Activated T-cell treated with anti-CD3 and anti-CD28 coated beads for 24 hours (primary cell): Measurements from ENCODE around the gene TNFRSF6B.

Experiments used
- DNase-seq: peaks from one replicate; pipeline ENCODE4 v3.0.0-alpha.2; 2020; ENCODE audit warnings: low read depth

TNFRSF6B gene

GRCh38 chr20:63686492-63687321 is 9.7 kb upstream of the TNFRSF6B start:
- DNase-seq, result no peak

- no peak for DNase-seq
Observed at GRCh38 chr20:63687419-63688178, 8.9 kb upstream of the TNFRSF6B start.

GRCh38 chr20:63688228-63689045 is 8.0 kb upstream of the TNFRSF6B start:
- DNase-seq, result no peak

DNA sequence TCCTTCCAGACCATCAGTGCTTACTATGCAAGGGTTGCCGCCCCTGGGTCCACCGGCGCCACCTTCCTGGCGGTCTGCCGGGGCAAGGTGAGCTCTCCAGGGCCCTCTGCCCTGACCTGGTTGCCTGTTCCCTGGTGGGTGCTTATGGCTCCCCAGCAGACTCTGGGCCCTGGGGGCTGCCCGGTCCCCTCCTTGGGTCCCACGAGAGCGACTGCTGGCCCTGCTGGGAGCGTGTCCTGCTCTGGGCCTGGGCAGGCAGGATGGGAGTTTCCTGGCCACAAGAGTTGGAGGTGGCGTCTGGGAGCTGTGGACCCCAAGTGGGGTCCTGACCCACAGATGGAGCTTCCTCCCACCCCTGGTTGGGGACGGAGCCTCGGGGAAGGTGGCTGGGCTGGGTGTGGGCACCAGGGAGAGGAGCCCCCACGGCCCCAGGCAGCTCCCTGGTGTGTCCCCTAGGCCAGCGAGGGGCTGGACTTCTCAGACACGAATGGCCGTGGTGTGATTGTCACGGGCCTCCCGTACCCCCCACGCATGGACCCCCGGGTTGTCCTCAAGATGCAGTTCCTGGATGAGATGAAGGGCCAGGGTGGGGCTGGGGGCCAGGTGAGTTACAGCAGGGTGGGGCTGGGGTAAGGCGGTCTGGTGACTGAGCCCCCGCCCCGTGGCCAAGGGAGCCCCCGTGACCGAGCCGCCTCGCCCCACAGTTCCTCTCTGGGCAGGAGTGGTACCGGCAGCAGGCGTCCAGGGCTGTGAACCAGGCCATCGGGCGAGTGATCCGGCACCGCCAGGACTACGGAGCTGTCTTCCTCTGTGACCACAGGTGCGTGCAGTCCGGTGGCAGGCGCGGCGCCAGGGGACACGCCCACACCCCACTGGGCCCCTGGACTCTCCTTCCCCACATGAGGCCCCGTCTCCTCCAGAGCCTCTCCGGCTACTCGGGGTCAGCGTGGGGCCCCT is 7.1 kb upstream of the TNFRSF6B start:
- DNase-seq, result no peak

DNA sequence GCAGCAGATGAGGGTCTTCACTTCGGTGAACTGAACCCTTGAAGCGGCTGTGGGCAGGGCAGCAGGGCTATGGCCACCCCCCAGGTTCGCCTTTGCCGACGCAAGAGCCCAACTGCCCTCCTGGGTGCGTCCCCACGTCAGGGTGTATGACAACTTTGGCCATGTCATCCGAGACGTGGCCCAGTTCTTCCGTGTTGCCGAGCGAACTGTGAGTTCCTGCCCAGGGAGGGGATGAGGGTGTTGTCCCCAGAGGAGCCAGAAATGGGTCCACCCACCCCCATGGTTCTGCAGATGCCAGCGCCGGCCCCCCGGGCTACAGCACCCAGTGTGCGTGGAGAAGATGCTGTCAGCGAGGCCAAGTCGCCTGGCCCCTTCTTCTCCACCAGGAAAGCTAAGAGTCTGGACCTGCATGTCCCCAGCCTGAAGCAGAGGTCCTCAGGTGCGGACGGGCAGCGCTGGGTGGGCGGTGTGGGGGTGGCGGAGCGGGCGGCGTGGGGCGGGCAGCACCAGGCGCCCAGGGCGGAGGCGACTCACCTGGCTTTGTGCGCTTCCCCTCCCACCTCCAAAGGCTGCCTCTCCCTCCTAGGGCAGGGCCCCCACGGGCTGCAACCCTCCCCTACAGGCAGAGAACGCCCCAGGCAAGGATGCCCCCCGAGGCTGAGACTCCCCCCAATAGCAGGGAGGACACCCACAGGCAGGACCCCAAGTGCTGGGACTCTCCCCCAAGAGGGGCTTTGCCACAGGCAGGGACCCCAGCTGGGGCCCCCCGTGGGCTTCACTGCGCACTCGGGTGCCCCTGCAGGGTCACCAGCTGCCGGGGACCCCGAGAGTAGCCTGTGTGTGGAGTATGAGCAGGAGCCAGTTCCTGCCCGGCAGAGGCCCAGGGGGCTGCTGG is 6.2 kb upstream of the TNFRSF6B start:
- DNase-seq, result no peak

- DNase-seq, result no peak
Observed at GRCh38 chr20:63690898-63691710, 5.3 kb upstream of the TNFRSF6B start.

GRCh38 chr20:63691711-63692435 is 4.6 kb upstream of the TNFRSF6B start:
- no peak for DNase-seq

DNA sequence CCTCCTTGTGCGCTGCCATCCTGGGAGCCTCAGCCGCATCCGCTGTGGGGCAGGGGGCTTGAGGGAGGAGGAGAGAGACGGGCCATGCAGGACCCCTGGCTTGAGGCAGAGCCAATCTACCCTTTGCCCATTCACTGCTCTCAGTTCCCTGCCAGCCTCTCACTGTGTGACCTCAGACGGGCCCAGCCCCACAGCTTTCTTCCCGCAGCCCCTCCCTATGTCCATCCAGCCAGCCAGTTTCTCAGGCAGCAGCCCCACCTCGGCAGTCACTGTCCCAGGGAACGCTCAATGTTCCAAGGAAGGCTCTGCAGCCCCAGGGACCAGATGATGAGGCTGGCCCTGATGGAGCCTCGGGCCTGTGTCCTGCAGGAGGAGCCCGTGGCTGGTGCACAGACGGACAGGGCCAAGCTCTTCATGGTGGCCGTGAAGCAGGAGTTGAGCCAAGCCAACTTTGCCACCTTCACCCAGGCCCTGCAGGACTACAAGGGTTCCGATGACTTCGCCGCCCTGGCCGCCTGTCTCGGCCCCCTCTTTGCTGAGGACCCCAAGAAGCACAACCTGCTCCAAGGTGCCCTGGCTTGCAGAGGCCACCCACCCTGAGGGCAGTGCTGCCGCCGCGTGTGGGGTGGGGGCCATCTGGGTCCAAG is 3.9 kb upstream of the TNFRSF6B start:
- DNase-seq, result no peak

DNA sequence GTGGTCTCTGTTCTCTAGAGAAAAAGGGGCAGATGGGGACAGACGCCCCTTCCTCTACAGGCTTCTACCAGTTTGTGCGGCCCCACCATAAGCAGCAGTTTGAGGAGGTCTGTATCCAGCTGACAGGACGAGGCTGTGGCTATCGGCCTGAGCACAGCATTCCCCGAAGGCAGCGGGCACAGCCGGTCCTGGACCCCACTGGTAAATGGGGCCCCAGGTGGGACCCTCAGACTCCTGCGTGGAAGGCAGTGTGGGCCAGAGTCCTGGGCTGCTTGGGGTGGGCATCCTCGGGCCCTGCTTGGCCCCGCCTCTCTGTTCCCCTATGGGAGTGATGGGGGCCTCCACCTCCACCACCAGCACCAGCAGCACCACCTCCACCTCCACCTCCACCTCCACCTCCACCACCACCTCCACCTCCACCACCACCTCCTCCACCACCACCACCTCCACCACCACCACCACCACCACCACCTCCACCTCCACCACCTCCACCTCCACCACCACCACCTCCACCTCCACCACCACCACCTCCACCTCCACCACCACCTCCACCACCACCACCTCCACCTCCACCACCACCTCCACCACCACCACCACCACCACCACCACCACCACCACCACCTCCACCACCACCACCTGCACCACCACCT is 3.2 kb upstream of the TNFRSF6B start:
- DNase-seq, result no peak

DNA sequence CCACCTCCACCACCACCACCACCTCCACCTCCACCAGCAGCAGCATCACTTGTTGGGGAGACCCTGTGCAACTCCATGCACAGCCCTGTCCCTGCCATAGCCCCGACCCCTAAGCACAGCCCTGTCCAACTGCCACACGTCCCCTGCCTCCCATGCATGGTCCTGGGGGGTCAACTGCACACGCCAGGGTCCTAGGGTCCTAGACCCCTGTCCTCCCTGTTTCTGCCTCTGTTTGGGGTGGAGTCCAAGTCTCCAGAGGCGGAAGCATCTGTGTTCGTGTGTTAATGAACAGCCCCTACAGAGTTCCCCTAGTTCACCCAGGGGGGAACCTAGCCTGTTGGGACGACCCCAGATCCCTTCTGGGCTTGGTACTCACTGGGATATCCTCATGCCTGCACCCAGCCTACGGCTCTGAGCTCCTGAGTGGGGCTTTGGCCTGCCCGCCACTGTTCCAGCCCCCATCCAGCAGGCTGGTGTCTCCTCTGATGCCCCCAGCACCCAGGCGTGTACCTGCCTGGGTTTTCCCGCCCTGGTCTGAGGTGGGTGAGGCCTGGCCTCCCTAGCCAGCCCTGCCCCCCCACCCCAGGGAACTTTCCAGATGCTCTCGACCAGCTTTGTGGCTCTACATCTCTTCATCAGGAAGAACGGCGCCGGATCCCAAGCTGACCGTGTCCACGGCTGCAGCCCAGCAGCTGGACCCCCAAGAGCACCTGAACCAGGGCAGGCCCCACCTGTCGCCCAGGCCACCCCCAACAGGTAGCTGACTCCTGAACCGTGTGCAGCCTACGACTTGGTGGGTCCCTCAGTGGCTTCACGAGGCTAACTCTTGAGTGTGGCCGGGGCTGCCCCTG is 2.5 kb upstream of the TNFRSF6B start:
- no peak for DNase-seq

DNA sequence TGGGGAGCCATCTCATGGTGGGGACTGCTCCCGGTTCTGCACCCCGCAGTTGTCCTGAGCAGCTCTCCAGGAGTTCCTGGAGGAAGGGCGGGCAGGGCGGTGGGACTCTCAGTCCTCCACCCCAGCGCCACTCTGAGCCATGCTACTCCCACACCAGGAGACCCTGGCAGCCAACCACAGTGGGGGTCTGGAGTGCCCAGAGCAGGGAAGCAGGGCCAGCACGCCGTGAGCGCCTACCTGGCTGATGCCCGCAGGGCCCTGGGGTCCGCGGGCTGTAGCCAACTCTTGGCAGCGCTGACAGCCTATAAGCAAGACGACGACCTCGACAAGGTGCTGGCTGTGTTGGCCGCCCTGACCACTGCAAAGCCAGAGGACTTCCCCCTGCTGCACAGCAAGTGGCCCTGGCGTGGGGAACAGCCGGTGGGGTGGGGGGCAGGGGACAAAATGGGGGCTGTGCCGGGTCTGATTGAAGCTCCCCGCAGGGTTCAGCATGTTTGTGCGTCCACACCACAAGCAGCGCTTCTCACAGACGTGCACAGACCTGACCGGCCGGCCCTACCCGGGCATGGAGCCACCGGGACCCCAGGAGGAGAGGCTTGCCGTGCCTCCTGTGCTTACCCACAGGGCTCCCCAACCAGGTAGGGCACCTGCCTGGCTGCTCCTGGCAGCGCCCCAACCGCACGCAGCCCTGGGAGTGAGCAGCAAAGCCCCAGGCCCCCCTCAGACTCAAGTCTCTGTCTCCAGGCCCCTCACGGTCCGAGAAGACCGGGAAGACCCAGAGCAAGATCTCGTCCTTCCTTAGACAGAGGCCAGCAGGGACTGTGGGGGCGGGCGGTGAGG is 1.6 kb upstream of the TNFRSF6B start:
- DNase-seq, result no peak

- DNase-seq, result no peak
Observed at GRCh38 chr20:63695424-63696305, 787 bp upstream of the TNFRSF6B start.

DNA sequence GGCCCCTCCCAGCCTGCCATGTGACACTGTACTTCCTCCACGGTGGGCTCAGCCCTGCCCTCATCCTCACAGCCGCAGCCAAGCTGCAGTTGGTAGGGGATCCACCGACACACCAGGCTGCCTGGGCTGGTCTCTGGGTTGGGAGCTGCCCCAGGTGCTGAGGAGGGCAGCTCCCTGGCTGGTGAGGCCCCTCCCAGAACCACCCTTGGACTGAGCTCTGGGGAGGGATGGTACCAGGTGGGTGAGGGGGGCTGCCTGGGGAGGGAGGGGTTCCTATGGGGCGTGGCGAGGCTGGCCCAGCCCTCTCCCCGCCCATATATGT is 185 bp upstream of the TNFRSF6B start:
- no peak for DNase-seq

GRCh38 chr20:63697357-63697867 is 960 bp downstream of the TNFRSF6B start:
- no peak for DNase-seq
